Naive thymus-derived CD4-positive, alpha-beta T cell (primary cell): ENCODE measurements around the gene VPS41. TPM values are rescaled to one million over a fixed set of nuclear protein-coding genes. Genes with fewer than 3 reads are reported as not detected.

Experiments used
- ATAC-seq: fragments of 150-1000 bp; cut with Tn5 transposase; 2 replicates; pipeline ENCODE4 v1.10.0; 2021; ENCODE audit warnings: mild to moderate bottlenecking, moderate library complexity
- CTCF ChIA-PET: fragments of 350-600 bp; sonication (Branson Sonifier 250); formaldehyde crosslinking; loops from one replicate; lab custom pipeline; 2021; ENCODE audit warnings: antibody characterized with exemption; lab: Charles Lee
- POLR2A ChIA-PET: fragments of 350-600 bp; sonication (Branson Sonifier 250); formaldehyde crosslinking; loops from one replicate; lab custom pipeline; 2021; ENCODE audit warnings: antibody characterized with exemption, inconsistent platforms; lab: Charles Lee
- DNase-seq, 9 donors: peaks; one replicate each; pipeline versions ENCODE4 v3.0.0 to v3.0.0-alpha.2; 2020 to 2022; ENCODE audit warnings: mixed read lengths in 1 of 9
- H3K27ac ChIP-seq: one replicate; pipeline ENCODE4 v1.7.0; 2013; ENCODE audit warnings: mild to moderate bottlenecking, low read depth, low read length, moderate library complexity
- H3K27me3 ChIP-seq, 2 donors: one replicate each; pipeline ENCODE4 v1.7.0; 2013; ENCODE audit warnings: low read length in 2 of 2, mild to moderate bottlenecking in 2 of 2, moderate library complexity in 2 of 2; ENCODE audit not compliant: control insufficient read depth in 2 of 2, insufficient read depth in 2 of 2
- H3K36me3 ChIP-seq, 3 experiments: 1 replicate in 2 of 3; 2 replicates in 1 of 3; pipeline ENCODE4 v1.7.0; 2013; ENCODE audit warnings: low read length in 3 of 3, mild to moderate bottlenecking in 3 of 3, moderate library complexity in 1 of 3; ENCODE audit not compliant: insufficient read depth in 3 of 3, control insufficient read depth in 2 of 3
- H3K4me1 ChIP-seq, 2 donors: one replicate each; pipeline ENCODE4 v1.7.0; 2013; ENCODE audit warnings: low read length in 2 of 2, mild to moderate bottlenecking in 2 of 2, moderate library complexity in 1 of 2; ENCODE audit not compliant: control insufficient read depth in 2 of 2, insufficient read depth in 2 of 2
- H3K4me3 ChIP-seq: 2 replicates; pipeline ENCODE4 v1.7.0; 2013; ENCODE audit warnings: mild to moderate bottlenecking, low read length
- H3K9me3 ChIP-seq, 3 experiments: 1 replicate in 2 of 3; 2 replicates in 1 of 3; pipeline ENCODE4 v1.7.0; 2013; ENCODE audit warnings: low read length in 3 of 3; ENCODE audit not compliant: control insufficient read depth in 2 of 3
- H3K27ac Mint-ChIP-seq, 9 donors: one replicate each; pipeline ENCODE4 v1.8.0; 2020 to 2022; ENCODE audit warnings: mixed read lengths in 9 of 9, mild to moderate bottlenecking in 8 of 9, moderate library complexity in 5 of 9, inconsistent platforms in 2 of 9
- H3K27me3 Mint-ChIP-seq, 5 donors: one replicate each; pipeline ENCODE4 v1.8.0; 2021 to 2022; ENCODE audit warnings: mixed read lengths in 5 of 5, mild to moderate bottlenecking in 1 of 5
- H3K36me3 Mint-ChIP-seq, 5 donors: one replicate each; pipeline ENCODE4 v1.8.0; 2020 to 2022; ENCODE audit warnings: mixed read lengths in 5 of 5, mild to moderate bottlenecking in 3 of 5, inconsistent platforms in 1 of 5
- H3K4me1 Mint-ChIP-seq, 7 donors: one replicate each; pipeline ENCODE4 v1.8.0; 2020 to 2022; ENCODE audit warnings: mixed read lengths in 7 of 7, mild to moderate bottlenecking in 3 of 7, inconsistent platforms in 1 of 7
- H3K4me3 Mint-ChIP-seq, 10 donors: one replicate each; pipeline ENCODE4 v1.8.0; 2020 to 2022; ENCODE audit warnings: mild to moderate bottlenecking in 10 of 10, mixed read lengths in 10 of 10, moderate library complexity in 6 of 10, inconsistent platforms in 2 of 10
- H3K9me3 Mint-ChIP-seq, 11 donors: one replicate each; pipeline ENCODE4 v1.8.0; 2020 to 2022; ENCODE audit warnings: mixed read lengths in 11 of 11, mild to moderate bottlenecking in 4 of 11, inconsistent platforms in 1 of 11, moderate library complexity in 1 of 11
- intact Hi-C, 2 donors: fragments of 100-400 bp; cut with micrococcal nuclease; formaldehyde crosslinking; loops; one replicate each; pipeline ENCODE4 v1.15.1; 2023
- polyA plus RNA-seq, 2 donors: library from polyadenylated mRNA; unstranded; fragments of 300-500 nt; fragmentation: Illumina TruSeq; gene quantifications; one replicate each; pipeline ENCODE4 v1.2.3, GENCODE V29; 2021
- total RNA-seq, 6 experiments: library from RNA in 5 of 6; stranded (reverse) in 5 of 6; gene quantifications; 1 replicate in 5 of 6; 2 replicates in 1 of 6; pipeline ENCODE4 v1.2.3 and lab custom pipeline; 2021 to 2026

VPS41 gene
- total and polyA plus RNA-seq, 7 experiments from 2014 or later: 33.1 to 65.0 (median 59.8) TPM

- POLR2A ChIA-PET: no interaction called here
- H3K36me3 Mint-ChIP-seq: peaks cover 9 to 73% (median 53%) of the 10 kb centered on the region in 5 donors
- intact Hi-C loops: no loop called here
- no peaks in the 10 kb centered on the region for H3K27me3 Mint-ChIP-seq
- H3K4me3 ChIP-seq: no peak overlapping the region
- ATAC-seq: no peak
- H3K4me1 Mint-ChIP-seq: no peaks in the 10 kb centered on the region
- H3K4me3 Mint-ChIP-seq: no peak overlapping the region
- H3K9me3 ChIP-seq: no peaks in the 10 kb centered on the region
- peaks cover 0 to 1% (median 0%) of the 10 kb centered on the region in 11 donors for H3K9me3 Mint-ChIP-seq
- peaks cover 0 to 28% (median 0%) of the 10 kb centered on the region in 3 experiments for H3K36me3 ChIP-seq
- CTCF ChIA-PET: no interaction called here
- no peak overlapping the region for H3K27ac Mint-ChIP-seq
- H3K4me1 ChIP-seq: no peaks in the 10 kb centered on the region
- no peak overlapping the region for H3K27ac ChIP-seq
- no peak for DNase-seq
- H3K27me3 ChIP-seq: no peaks in the 10 kb centered on the region
These were observed 135.6 kb downstream of the VPS41 start for GRCh38 chr7:38773430-38773829.

DNA sequence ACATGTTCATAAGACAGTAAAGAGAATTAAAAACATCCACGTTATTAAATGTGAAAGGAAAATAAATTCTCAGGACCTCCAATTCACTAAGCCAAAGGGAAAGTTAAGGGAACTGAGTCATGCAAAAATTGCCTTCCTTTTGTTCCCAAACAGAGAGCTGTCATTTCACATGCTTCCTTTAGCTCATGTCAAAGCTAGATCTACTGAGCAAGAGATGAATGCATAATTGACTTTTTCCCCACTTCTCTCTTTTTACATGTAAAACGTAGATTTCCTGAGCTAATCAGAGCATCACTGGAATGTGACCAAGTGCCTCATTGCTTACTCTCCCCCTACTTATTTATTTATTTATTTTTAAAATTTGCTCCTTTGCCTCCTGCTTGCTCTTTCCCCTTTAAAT lies 148.8 kb downstream of the VPS41 start:
- H3K4me3 ChIP-seq: no peak overlapping the region
- Mint-ChIP-seq H3K36me3 (peaks cover 10 to 57% (median 37%) of the 10 kb centered on the region in 5 donors), H3K27me3 (no peaks in the 10 kb centered on the region), H3K4me1 (no peaks in the 10 kb centered on the region), H3K9me3 (no peaks in the 10 kb centered on the region), H3K27ac (peak overlapping the region in 1 of 9 donors; percentile 65), H3K4me3 (no peak overlapping the region)
- H3K27me3 ChIP-seq: no peaks in the 10 kb centered on the region
- no peaks in the 10 kb centered on the region for H3K4me1 ChIP-seq
- intact Hi-C loops: no loop called here
- CTCF ChIA-PET: no interaction called here
- no peak overlapping the region for H3K27ac ChIP-seq
- no peak for ATAC-seq
- POLR2A ChIA-PET: no interaction called here
- peaks cover 0 to 38% (median 5%) of the 10 kb centered on the region in 3 experiments for H3K36me3 ChIP-seq
- no peaks in the 10 kb centered on the region for H3K9me3 ChIP-seq
- no peak for DNase-seq

GRCh38 chr7:38759028-38759427 lies 150.0 kb downstream of the VPS41 start:
- ChIA-PET POLR2A (no interaction called here), CTCF (no interaction called here)
- H3K9me3 ChIP-seq: no peaks in the 10 kb centered on the region
- H3K27me3 Mint-ChIP-seq: no peaks in the 10 kb centered on the region
- intact Hi-C loops: no loop called here
- H3K36me3 Mint-ChIP-seq: peaks cover 9 to 60% (median 33%) of the 10 kb centered on the region in 5 donors
- no peaks in the 10 kb centered on the region for H3K9me3 Mint-ChIP-seq
- no peak overlapping the region for H3K4me3 ChIP-seq
- no peak overlapping the region for H3K4me3 Mint-ChIP-seq
- no peak overlapping the region for H3K27ac ChIP-seq
- DNase-seq (no peak), ATAC-seq (no peak)
- H3K4me1 ChIP-seq: no peaks in the 10 kb centered on the region
- peaks cover 0 to 33% (median 5%) of the 10 kb centered on the region in 3 experiments for H3K36me3 ChIP-seq
- H3K4me1 Mint-ChIP-seq: no peaks in the 10 kb centered on the region
- no peaks in the 10 kb centered on the region for H3K27me3 ChIP-seq
- H3K27ac Mint-ChIP-seq: no peak overlapping the region

DNA sequence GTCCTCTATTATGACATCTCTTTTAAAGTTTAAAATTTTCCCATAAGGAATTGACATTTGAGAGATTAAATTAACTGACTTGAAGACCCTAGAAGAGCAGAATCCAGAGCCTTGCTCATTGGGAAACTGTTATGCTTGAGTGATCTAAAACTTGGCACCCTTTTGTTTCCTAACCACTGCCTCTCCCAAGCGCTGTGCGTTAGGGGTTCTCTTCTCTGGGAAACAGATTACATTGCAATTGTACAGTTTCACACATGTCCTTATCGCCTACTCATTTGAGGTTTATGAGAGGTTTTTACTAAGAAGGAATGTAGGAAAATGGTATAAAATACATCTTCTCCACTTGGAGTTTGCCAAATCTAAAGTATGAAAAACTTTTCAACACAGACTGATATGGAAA lies 151.1 kb downstream of the VPS41 start:
- H3K4me1 ChIP-seq: no peaks in the 10 kb centered on the region
- intact Hi-C loops: no loop called here
- H3K9me3 ChIP-seq: no peaks in the 10 kb centered on the region
- H3K36me3 ChIP-seq: peaks cover 0 to 37% (median 5%) of the 10 kb centered on the region in 3 experiments
- no peak overlapping the region for H3K4me3 ChIP-seq
- no peak overlapping the region for H3K27ac ChIP-seq
- Mint-ChIP-seq H3K4me1 (no peaks in the 10 kb centered on the region), H3K36me3 (peaks cover 8 to 61% (median 30%) of the 10 kb centered on the region in 5 donors), H3K27me3 (no peaks in the 10 kb centered on the region), H3K9me3 (no peaks in the 10 kb centered on the region), H3K27ac (no peak overlapping the region), H3K4me3 (no peak overlapping the region)
- H3K27me3 ChIP-seq: no peaks in the 10 kb centered on the region
- CTCF ChIA-PET: no interaction called here
- POLR2A ChIA-PET: no interaction called here
- DNase-seq (no peak), ATAC-seq (no peak)

GRCh38 chr7:38756521-38756920 lies 152.5 kb downstream of the VPS41 start:
- H3K4me1 ChIP-seq: no peaks in the 10 kb centered on the region
- Mint-ChIP-seq H3K27ac (no peak overlapping the region), H3K4me1 (no peaks in the 10 kb centered on the region), H3K36me3 (peaks cover 8 to 75% (median 41%) of the 10 kb centered on the region in 5 donors), H3K27me3 (no peaks in the 10 kb centered on the region), H3K9me3 (no peaks in the 10 kb centered on the region), H3K4me3 (no peak overlapping the region)
- H3K36me3 ChIP-seq: peaks cover 0 to 51% (median 5%) of the 10 kb centered on the region in 3 experiments
- H3K9me3 ChIP-seq: no peaks in the 10 kb centered on the region
- ChIA-PET CTCF (no interaction called here), POLR2A (no interaction called here)
- DNase-seq: no peak
- no peak for ATAC-seq
- H3K4me3 ChIP-seq: no peak overlapping the region
- intact Hi-C loops: no loop called here
- H3K27me3 ChIP-seq: no peaks in the 10 kb centered on the region
- H3K27ac ChIP-seq: no peak overlapping the region

DNA sequence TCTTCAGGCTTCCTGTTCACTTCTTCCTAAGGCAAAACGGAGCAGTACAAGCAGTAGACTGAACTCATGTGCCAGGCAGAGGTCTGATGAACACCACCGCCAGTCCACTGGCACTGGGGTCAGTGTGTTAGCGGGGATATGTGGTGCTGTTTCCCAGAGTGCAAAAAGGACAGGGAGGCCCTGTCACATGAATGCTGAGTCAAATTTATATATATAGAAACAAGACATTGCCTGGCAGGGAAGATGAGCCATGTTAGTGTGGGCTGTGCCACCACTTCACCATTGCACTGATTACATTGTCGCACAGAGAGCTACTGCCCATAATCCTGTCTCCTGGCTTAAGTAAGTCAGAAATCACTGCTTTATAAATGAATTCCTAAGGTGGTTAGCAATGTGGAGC lies 155.6 kb downstream of the VPS41 start:
- no peak overlapping the region for H3K4me3 ChIP-seq
- Mint-ChIP-seq H3K4me3 (no peak overlapping the region), H3K9me3 (no peaks in the 10 kb centered on the region), H3K27ac (no peak overlapping the region), H3K27me3 (no peaks in the 10 kb centered on the region), H3K4me1 (no peaks in the 10 kb centered on the region), H3K36me3 (peaks cover 10 to 87% (median 45%) of the 10 kb centered on the region in 5 donors)
- intact Hi-C loops: no loop called here
- H3K27me3 ChIP-seq: no peaks in the 10 kb centered on the region
- peaks cover 0 to 51% (median 5%) of the 10 kb centered on the region in 3 experiments for H3K36me3 ChIP-seq
- H3K27ac ChIP-seq: no peak overlapping the region
- no peak for ATAC-seq
- ChIA-PET CTCF (no interaction called here), POLR2A (no interaction called here)
- H3K4me1 ChIP-seq: no peaks in the 10 kb centered on the region
- H3K9me3 ChIP-seq: no peaks in the 10 kb centered on the region
- no peak for DNase-seq

- Histone ChIP-seq H3K27me3 (no peaks in the 10 kb centered on the region), H3K4me1 (no peaks in the 10 kb centered on the region), H3K9me3 (no peaks in the 10 kb centered on the region), H3K36me3 (peaks cover 5 to 51% (median 5%) of the 10 kb centered on the region in 3 experiments), H3K4me3 (no peak overlapping the region), H3K27ac (no peak overlapping the region)
- H3K9me3 Mint-ChIP-seq: no peaks in the 10 kb centered on the region
- DNase-seq (no peak), ATAC-seq (no peak)
- intact Hi-C loops: no loop called here
- CTCF ChIA-PET: no interaction called here
- H3K4me1 Mint-ChIP-seq: no peaks in the 10 kb centered on the region
- no peaks in the 10 kb centered on the region for H3K27me3 Mint-ChIP-seq
- POLR2A ChIA-PET: no interaction called here
- peaks cover 10 to 89% (median 52%) of the 10 kb centered on the region in 5 donors for H3K36me3 Mint-ChIP-seq
- no peak overlapping the region for H3K27ac Mint-ChIP-seq
- no peak overlapping the region for H3K4me3 Mint-ChIP-seq
These were observed 157.6 kb downstream of the VPS41 start for GRCh38 chr7:38751416-38751815.
